GM18502 (cell line): Measurements from ENCODE around the gene DESI1.
"Not testable (repeated sequence)": the region's sequence is repeated elsewhere in the genome, so short reads cannot be mapped to it uniquely, and the experiment has no call there.

Experiments used
- ATAC-seq: cut with Tn5 transposase; IDR thresholded peaks from one replicate; pipeline ENCODE4 v1.9.1; 2021; ENCODE audit warnings: mild to moderate bottlenecking; ENCODE audit not compliant: unreplicated experiment, poor library complexity

Gene DESI1

DNA sequence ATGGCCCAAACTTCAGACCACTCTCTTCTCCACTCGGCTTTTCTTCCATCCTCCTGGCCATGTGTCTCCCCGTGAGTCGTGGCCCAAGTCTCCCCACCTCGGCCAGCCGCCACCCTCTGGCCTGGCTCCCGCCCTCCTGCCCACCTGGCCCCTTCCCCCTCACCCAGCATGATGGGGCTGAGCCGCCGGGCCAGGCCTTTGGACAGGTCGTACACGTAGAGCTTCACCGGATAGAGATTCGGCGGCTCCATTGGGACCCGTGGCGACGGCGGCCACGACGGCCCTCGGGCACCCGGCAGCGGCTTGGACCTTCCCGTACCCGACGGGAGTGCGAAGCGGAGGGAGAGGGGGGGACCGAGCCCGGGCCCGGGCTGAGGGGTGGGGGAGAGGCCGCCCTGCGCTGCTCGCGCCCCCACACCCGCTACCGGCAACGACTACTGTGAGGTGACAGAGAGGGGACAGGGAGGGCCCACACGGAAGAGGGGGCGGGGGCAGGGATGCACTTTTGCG, at the start of gene DESI1:
TSS of gene DESI1 (minus strand) at position 455 of the 510 bp plus-strand sequence. CDS start at position 251, 204 bp downstream.
- peak; percentile 32 for ATAC-seq

DNA sequence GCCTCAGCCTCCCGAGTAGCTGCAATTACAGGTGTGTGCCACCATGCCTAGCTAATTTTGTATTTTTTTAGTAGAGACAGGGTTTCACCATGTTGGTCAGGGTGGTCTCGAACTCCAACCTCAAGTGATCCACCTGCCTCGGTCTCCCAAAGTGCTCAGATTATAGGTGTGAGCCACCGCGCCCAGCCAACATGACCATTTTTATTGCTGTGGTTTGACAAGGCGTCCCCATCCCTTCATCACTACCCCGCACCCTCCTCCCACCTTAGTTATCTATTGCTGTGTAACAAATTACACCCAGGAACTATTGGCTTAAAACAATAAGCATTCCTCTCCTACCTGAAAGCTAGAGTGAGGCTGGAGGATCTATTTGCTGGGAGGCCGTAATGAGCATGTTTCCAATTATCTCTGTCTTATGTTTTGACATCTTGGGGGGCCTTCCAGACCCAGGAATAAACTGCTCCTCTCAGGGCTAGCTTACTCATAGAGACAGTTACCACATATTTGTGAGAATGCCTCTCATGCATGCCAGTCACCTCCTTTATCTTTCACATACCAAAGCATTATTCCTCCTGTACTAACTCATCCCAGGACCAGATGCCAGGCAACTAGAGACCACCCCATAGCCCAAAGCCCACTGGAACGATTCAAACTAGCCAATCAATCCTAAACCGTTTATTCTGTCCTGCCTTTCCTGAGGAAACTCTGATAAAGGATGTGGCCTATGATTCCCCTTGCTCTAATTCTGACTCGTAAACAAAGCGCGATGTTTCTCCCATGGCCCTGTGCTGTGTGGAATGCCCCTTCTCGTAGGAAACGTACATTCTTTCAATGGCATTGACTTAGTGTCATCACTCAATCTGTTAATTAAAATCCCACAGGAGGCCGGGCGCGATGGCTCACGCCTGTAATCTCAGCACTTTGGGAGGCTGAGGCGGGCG, 48.4 kb upstream of the DESI1 start:
- no peak for ATAC-seq

DNA sequence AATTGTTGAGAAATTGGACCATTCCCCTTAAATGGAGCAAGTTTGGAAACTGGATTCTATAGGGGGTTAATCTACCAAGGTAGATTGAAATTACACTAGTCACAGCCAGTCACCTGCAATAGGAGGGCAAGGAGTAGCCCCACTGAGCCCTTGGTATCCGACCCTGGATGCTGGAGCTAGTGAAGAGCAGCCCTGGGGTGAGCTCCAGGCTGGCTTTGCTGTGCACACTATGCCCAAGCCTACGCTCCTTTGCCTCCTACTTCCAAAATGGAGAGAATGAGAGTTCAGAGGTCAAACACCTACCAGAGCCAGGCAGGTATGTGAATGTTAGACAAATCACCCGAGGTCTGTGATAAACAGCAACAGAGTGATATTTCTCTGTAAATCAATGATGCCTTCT, 44.1 kb upstream of the DESI1 start:
- no peak for ATAC-seq

DNA sequence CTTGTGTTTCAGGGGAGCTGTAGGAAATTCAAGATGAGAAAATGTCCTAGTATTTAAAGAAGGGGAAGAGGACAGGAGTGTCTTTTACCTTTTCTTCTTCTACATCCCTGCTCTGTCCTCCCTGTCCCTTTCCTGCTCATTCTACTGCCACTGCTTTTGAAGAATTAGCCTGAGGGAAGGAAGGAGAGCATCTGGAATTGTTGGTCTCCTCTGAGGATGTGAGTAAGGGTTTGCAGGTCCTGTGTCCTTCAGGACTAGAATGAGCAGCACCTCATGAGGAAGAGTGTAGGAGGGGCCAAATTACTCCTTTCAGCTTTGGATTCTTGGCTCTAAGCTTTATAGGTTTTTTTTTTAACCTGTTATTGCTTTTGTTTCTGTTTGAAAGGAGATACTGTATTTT, 43.6 kb upstream of the DESI1 start:
- no peak for ATAC-seq

DNA sequence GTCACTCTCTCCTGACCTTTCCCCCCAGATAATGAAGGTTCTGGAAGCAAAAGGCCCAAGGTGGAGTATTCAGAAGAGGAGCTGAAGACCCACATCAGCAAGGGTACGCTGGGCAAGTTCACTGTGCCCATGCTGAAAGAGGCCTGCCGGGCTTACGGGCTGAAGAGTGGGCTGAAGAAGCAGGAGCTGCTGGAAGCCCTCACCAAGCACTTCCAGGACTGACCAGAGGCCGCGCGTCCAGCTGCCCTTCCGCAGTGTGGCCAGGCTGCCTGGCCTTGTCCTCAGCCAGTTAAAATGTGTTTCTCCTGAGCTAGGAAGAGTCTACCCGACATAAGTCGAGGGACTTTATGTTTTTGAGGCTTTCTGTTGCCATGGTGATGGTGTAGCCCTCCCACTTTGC, 42.8 kb upstream of the DESI1 start:
- not testable (repeated sequence) for ATAC-seq

DNA sequence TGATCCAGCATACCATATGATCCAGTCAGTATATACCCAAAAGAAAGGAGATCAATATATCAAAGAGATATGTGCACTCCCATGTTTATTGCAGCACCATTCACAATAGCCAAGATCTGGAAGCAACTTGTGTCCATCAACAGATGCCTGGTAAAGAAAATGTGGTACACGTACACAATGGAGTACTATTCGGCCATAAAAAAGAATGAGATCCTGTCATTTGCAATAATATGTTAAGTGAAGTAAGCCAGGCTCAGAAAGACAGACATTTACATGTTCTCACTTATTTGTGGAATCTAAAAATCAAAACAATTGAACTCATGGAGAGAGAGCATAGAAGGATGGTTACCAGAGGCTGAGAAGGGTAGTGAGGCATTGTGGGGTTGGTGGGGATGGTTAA, 40.9 kb upstream of the DESI1 start:
- ATAC-seq, result no peak

DNA sequence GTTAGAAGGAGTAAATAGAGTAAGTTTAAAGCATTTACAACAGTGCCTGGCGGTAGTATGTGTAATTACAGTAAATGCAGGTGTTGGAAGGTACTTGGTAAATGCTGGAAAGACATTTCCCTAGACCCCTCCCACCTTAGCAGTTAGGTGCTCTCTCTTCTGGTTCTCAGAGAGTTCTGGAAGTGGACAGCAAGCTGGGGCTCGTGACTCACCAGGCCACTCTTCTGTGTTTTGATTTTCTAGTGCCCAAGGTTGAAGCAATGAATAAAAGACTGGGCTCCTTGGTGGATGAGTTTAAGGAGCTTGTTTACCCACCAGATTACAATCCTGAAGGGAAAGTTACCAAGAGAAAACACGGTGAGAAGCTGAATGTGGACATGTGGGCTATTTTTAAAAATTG, 40.2 kb upstream of the DESI1 start:
- no peak for ATAC-seq

DNA sequence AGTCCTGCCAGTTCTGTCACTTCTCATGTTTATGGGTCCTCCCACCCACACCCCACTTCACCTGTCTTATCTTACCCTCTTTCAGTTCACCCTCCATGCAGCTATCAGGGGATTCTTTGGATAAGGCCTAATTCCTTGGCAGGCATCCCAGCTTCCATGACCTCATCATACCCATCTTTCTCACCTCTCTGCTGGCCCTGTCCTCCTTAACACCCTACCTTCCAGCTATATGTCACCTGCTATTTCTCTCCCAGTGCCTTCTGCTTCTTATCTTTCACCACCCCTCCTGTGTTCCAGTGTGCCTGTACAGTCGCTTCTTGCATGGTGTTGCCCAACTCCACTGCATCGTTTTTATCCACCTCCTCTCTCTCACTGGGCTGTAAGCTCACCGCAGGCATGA, 39.6 kb upstream of the DESI1 start:
- no peak for ATAC-seq

DNA sequence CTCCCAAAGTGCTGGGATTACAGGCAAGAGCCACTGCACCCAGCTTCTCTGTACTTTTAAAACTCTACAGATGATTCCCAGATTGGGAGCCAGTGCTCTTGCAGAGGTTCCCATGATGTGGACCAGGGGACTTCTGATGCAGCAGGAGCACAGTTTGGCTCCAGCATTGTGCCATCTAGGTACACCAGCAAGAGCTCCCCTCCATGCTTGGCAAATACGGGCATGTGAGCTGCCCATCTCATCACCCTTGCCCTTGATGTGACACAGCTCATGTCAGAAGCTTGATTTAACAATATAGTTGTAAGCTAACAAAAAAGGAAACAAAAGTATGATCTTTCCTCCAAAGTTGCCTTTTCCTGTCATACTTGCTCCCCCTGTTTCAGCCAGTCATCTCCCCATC, 39.1 kb upstream of the DESI1 start:
- no peak for ATAC-seq

DNA sequence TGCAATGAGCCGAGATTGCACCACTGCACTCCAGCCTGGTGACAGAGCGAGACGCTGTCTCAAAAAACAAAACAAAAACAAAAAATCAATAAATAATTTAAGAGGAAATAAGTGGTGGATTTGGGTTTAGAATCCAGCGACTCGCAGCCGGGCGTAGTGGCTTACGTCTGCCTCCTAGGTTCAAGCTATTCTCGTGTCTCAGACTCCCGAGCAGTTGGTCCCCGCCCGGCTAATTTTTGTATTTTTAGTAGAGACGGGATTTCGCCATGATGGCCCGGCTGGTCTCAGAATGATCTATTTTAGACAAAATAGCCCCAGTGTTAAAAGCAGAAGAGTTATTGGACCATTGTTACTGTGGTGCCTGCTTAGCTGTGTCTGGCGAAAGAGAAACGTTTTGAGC, 38.0 kb upstream of the DESI1 start:
- no peak for ATAC-seq

DNA sequence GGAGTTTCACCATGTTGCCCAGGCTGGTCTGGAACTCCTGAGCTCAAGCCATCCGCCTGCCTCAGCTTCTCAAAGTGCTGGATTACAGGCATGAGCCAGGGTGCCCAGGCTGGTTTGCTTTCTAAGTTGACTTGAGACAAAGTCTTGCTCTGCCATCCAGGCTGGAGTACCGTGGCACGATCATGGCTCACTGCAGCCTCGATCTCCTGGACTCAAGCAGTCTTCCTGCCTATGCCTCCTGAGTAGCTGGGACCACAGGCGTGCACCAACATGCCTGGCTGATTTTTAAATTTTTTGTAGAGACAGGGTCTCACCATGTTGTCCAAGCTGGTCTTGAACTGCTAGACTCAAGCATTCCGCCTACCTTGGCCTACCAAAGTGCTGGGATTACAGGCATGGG, 36.9 kb upstream of the DESI1 start:
- no peak for ATAC-seq

DNA sequence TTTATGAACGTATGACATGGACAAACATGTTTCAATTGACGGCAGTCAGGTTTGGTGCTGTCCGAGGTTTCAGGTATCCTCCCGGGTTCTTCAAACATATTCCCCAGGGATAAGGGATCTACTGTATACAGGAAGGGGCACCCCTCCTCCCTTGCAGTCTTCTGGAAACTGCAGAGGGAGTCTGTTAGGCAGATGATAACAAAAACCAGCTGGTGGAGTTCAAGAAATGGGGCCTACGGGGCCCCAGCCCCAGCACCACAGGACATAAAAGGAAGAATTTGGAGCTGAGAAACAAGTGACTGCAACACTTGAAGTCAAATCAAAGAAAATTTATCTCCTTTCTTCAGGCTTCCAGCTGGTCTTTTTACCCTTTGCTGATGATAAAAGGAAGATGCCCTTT, 35.7 kb upstream of the DESI1 start:
- no peak for ATAC-seq

DNA sequence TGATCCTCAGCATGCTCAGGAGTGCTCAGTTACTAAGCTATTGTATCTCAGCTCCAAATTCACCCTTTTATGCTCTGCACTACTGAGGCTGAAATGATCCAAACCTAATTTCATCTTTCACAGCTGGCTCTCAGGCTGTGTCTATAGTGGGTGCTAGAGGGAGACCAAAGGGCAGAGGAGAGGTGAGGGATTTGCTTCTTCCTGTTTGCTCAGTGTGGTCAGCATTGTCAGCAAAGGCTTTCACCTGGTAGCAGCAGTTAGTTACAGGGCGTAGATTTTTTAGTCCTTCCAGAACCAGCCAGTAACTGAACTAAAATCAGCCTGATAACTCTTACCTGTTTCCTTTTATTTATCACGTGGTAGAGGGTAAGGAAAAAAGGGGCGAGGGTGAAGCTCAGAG, 33.5 kb upstream of the DESI1 start:
- no peak for ATAC-seq

DNA sequence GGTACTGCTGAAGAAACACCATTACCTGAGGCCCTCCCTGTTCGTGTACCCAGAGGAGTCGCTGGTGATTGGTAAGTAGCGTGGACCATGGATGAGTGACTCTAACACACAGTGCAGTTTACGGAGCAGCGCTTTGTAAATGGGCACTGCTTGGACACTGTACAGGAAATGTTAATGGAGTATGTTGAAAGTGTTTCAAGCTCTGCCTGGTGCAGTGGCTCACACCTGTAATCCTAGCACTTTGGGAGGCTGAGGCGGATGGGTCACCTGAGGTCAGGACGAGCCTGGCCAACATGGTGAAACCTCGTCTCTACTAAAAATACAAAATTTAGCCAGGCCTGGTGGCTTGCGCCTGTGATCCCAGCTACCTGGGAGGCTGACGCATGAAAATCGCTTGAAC, 30.0 kb upstream of the DESI1 start:
- ATAC-seq, result no peak

DNA sequence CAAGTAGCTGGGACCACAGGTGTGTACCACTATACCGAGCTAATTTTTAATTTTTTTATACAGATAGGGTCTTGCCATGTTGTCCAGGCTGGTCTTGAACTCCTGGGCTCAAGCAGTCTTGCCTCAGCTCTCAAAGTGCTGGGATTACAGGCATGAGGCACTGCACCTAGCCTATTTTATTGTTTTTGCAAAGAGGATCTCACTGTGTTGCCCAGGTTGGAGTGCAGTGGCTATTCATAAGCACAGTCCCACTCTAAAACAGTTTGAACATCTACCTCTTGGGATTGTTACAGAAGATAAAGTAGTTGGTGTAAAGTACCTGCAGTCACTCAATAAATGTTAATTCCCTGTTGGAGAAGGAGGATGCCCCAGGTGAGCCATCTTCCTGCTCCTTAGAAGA, 29.4 kb upstream of the DESI1 start:
- no peak for ATAC-seq

DNA sequence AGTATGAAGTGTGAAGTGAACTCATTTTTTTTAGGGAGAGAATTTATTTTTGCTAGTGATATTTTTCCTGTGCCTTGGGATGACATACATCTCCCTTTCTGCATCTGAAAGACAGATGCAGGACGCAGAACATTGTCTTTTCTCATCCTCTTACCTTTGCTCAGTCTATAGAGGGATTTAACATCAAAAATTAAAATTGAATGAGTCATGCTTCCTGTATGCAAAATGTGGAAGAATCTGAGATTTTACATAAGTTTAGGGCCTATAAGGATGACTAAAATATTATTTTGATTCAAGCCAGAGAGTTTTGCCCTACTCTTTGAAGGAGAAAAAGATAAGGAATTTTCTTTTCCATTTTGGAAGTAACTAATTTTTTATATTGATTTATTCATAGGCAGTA, 27.6 kb upstream of the DESI1 start:
- ATAC-seq, result no peak

DNA sequence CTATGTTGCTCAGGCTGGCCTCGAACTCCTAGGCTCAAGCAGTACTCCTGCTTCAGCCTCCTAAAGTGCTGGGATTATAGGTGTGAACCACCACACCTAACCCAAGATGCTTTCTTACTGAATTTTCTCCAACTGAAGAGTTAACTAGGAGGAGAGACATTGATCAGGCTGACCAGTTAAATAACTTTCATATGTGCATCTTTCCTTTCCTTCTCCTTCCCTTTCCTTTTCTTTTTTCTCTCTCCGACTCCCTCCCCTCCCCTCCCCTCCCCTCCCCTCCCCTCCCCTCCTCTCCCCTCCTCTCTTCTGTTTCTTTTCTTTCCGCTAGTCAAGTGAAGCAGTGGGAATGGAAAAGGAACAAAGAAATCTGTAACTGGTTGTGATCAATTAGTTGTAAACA, 26.9 kb upstream of the DESI1 start:
- ATAC-seq, result no peak

DNA sequence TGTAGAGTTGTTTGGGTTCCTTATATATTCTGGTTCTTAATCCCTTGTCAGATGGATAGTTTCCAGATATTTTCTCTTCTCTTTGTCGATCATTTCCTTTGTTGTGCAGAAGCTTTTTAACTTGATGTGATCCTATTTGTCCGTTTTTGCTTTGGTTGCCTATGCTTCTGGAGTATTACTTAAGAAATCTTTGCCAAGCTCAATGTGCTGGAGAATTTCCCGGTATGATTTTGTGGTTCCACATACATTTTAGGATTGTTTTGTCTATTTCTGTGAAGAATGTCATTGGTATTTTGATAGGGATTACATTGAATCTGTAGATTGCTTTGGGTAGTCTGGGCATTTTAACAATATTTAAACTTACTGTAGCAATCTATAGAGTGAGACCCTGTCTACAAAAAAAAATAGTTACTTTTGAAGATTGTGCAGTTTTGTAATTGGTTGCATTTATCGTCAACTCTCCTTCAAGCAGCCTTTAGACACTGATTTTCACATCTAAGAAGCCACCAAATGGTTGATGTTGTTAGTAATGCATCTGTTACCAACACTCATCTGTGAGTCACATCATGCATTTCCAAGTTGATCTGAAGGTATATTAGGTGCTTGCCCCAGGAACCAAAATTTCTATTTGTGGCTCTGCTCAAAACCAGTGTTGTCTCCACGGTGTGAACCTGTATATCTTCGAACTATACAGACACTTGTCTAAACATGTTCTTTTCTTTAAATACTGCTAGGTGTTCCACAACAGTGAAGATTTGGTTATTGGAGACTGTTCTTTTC, 21.7 kb upstream of the DESI1 start:
- no peak for ATAC-seq

DNA sequence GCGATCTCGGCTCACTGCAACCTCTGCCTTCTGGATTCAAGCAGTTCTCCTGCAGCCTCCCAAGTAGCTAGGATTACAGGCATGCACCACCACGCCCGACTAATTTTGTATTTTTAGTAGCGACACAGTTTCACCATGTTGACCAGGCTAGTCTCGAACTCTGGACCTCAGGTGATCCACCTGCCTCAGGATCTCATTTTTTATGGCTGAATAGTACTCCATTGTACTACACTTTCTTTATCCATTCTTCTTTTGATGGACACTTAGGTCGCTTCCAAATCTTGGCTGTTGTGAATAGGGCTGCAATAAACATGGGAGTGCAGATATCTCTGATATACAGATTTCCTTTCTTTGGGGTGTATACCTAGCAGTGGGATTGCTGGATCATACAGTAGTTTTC, 21.0 kb upstream of the DESI1 start:
- no peak for ATAC-seq

DNA sequence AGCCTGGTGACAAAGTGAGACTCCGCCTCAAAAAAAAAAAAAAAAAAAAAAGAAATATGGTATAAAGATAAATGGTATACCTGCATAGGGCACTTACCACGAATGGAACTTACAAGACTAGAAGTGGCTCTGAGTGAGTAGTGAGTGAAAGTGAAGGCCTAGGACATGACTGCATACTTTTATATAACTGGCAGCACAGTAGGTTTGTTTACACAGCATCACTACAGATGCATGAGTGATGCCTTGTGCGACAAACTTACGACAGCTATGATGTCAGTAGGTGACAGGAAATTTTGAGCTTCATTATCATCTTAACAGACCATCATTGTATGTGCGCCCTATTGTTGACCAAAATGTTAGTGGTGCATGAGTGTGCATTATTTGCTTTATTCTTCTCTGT, 17.9 kb upstream of the DESI1 start:
- ATAC-seq, result no peak

DNA sequence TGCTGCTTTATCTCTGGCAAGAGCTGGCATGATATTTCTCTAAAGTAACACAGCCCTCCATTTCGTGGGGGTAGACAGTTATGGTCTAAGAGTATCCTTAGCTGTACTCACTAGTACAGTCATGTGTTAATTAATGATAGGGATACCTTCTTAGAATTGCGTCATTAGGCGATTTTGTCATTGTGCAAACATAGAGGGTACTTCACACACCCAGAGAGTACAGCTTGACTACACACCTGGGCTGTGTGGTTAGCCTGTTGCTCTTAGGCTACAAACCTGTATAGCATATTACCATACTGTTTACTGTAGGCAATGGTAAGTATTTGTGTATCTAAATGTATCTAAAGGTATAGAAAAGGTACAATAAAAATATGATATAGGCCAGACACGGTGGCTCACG, 17.3 kb upstream of the DESI1 start:
- no peak for ATAC-seq
